Measurements from ENCODE around the gene HSPA6. TPM values are rescaled to one million over a fixed set of nuclear protein-coding genes. Genes with fewer than 3 reads are reported as not detected.
A peak's percentile ranks its signal among the peaks of the same experiment; 100 is the strongest.

The HSPA6 gene
- total RNA-seq, 1 donor from 2014 or later = 13.0 TPM

GRCh38 chr1:161501234-161501633 is 23.1 kb upstream of the HSPA6 start:
- no peak for TF ChIP-seq CTCF (IDR thresholded peaks at IDR 0.05)
- H3K27ac ChIP-seq = peak overlapping the region; percentile 67
- no peaks in the 10 kb centered on the region for H3K9me3 ChIP-seq
- no peaks in the 10 kb centered on the region for H3K36me3 ChIP-seq
- no peak for DNase-seq
- no peak for ATAC-seq
- no peaks in the 10 kb centered on the region for H3K27me3 ChIP-seq (ENCODE audit: low read depth)
- peaks cover 23% of the 10 kb centered on the region for H3K4me1 ChIP-seq
- no peak overlapping the region for H3K4me3 ChIP-seq
- intact Hi-C loops (cut with DNase I) = no loop called here

GRCh38 chr1:161502181-161502580 is 22.2 kb upstream of the HSPA6 start:
- intact Hi-C loops (cut with DNase I) = no loop called here
- H3K4me3 ChIP-seq = no peak overlapping the region
- H3K9me3 ChIP-seq = no peaks in the 10 kb centered on the region
- no peak for TF ChIP-seq CTCF (IDR thresholded peaks at IDR 0.05)
- H3K36me3 ChIP-seq = no peaks in the 10 kb centered on the region
- no peaks in the 10 kb centered on the region for H3K27me3 ChIP-seq (ENCODE audit: low read depth)
- DNase-seq (no peak), ATAC-seq (no peak)
- H3K4me1 ChIP-seq = peaks cover 31% of the 10 kb centered on the region
- H3K27ac ChIP-seq = no peak overlapping the region

- DNase-seq = no peak
Measured at GRCh38 chr1:161502641-161503393, 21.5 kb upstream of the HSPA6 start.

GRCh38 chr1:161503394-161503748 is 21.0 kb upstream of the HSPA6 start:
- peaks cover 34% of the 10 kb centered on the region for H3K4me1 ChIP-seq
- intact Hi-C loops (cut with DNase I) = no loop called here
- TF ChIP-seq CTCF (IDR thresholded peaks at IDR 0.05) = no peak

More at GRCh38 chr1:161502641-161503393, 21.5 kb upstream of the HSPA6 start:
- no peak overlapping the region for H3K27ac ChIP-seq
- no peaks in the 10 kb centered on the region for H3K27me3 ChIP-seq (ENCODE audit: low read depth)
- intact Hi-C loops (cut with DNase I) = no loop called here
- no peak overlapping the region for H3K4me3 ChIP-seq
- no peak for TF ChIP-seq CTCF (IDR thresholded peaks at IDR 0.05)
- no peaks in the 10 kb centered on the region for H3K36me3 ChIP-seq
- peaks cover 34% of the 10 kb centered on the region for H3K4me1 ChIP-seq
- no peaks in the 10 kb centered on the region for H3K9me3 ChIP-seq
- no peak for ATAC-seq

GRCh38 chr1:161505686-161506085 is 18.7 kb upstream of the HSPA6 start:
- peaks cover 24% of the 10 kb centered on the region for H3K4me1 ChIP-seq
- peak overlapping the region; percentile 67 for H3K27ac ChIP-seq
- TF ChIP-seq CTCF (IDR thresholded peaks at IDR 0.05) = no peak
- ATAC-seq (no peak), DNase-seq (no peak)
- peaks cover 8% of the 10 kb centered on the region for H3K36me3 ChIP-seq
- H3K27me3 ChIP-seq (ENCODE audit: low read depth) = no peaks in the 10 kb centered on the region
- H3K4me3 ChIP-seq = peak overlapping the region; percentile 46
- no peaks in the 10 kb centered on the region for H3K9me3 ChIP-seq
- intact Hi-C loops (cut with DNase I) = no loop called here

More at GRCh38 chr1:161503394-161503748, 21.0 kb upstream of the HSPA6 start:
- no peaks in the 10 kb centered on the region for H3K9me3 ChIP-seq
- H3K36me3 ChIP-seq = no peaks in the 10 kb centered on the region
- no peak for DNase-seq
- H3K4me3 ChIP-seq = no peak overlapping the region
- no peak overlapping the region for H3K27ac ChIP-seq
- no peaks in the 10 kb centered on the region for H3K27me3 ChIP-seq (ENCODE audit: low read depth)
- no peak for ATAC-seq

Data from lower lobe of right lung (tissue), 2 donors.